Measurements from ENCODE around the gene PDE4D.
"Not testable (repeated sequence)": the region's sequence is repeated elsewhere in the genome, so short reads cannot be mapped to it uniquely, and the experiment has no call there.

PDE4D gene

GRCh38 chr5:59764361-59764760 lies 129.2 kb downstream of the PDE4D start:
- Mint-ChIP-seq H3K36me3 (peaks cover 0 to 4% of the 10 kb centered on the region in 2 donors), H3K27me3 (peaks cover 6 to 8% of the 10 kb centered on the region in 2 donors)

DNA sequence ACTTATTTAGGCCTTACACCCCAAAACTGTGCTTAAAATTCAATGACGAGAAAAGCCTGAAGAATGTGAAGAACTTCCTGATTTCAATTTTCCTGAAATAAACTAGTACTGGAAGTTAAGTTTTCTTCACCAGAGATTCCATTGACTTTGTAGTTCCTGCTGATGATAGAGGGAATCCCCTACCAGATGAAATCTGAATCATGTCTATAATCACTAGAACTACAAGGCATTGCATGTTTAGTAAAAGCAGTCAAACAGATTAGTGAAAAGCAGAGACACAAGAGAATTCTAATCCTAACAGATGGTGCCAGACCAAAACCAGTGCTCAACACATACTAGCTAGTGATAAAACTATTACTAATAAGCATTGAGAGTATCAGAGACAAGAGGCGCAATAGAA lies 130.0 kb downstream of the PDE4D start:
- no peak for DNase-seq
- H3K27ac Mint-ChIP-seq = no peak overlapping the region
- peaks cover 0 to 4% of the 10 kb centered on the region in 2 donors for H3K36me3 Mint-ChIP-seq

More at GRCh38 chr5:59764361-59764760, 129.2 kb downstream of the PDE4D start:
- H3K4me1 Mint-ChIP-seq = peaks cover 18 to 53% of the 10 kb centered on the region in 2 donors
- peak overlapping the region; percentile 81 for H3K27ac Mint-ChIP-seq
- ATAC-seq (replicated peaks) = peak; percentile 25 to 47
- H3K4me3 Mint-ChIP-seq = peak overlapping the region; percentile 25 to 56
- DNase-seq = no peak
- H3K9me3 Mint-ChIP-seq = no peaks in the 10 kb centered on the region

DNA sequence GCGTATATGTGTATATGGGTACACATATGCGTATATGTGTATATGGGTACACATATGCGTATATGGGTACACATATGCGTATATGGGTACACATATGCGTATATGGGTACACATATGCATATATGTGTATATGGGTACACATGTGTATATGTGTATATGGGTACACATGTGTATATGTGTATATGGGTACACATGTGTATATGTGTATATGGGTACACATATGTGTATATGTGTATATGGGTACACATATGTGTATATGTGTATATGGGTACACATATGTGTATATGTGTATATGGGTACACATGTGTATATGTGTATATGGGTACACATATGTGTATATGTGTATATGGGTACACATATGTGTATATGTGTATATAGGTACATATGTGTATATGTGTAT lies 131.3 kb downstream of the PDE4D start:
- not testable (repeated sequence) for H3K27me3 Mint-ChIP-seq; H3K9me3 Mint-ChIP-seq; DNase-seq; H3K27ac Mint-ChIP-seq; H3K36me3 Mint-ChIP-seq; ATAC-seq (replicated peaks); H3K4me3 Mint-ChIP-seq
- peaks cover 18 to 39% of the 10 kb centered on the region in 2 donors for H3K4me1 Mint-ChIP-seq

More for the DNA sequence above, 130.0 kb downstream of the PDE4D start:
- H3K27me3 Mint-ChIP-seq = peaks cover 6 to 8% of the 10 kb centered on the region in 2 donors
- H3K4me3 Mint-ChIP-seq = no peak overlapping the region
- ATAC-seq (replicated peaks) = no peak
- H3K9me3 Mint-ChIP-seq = no peaks in the 10 kb centered on the region
- H3K4me1 Mint-ChIP-seq = peaks cover 18 to 48% of the 10 kb centered on the region in 2 donors

GRCh38 chr5:59760785-59761348 lies 132.7 kb downstream of the PDE4D start:
- peak; percentile 67 to 71 for ATAC-seq (replicated peaks)
- no peaks in the 10 kb centered on the region for H3K9me3 Mint-ChIP-seq
- H3K4me1 Mint-ChIP-seq = peaks cover 17 to 25% of the 10 kb centered on the region in 2 donors
- H3K27me3 Mint-ChIP-seq = no peaks in the 10 kb centered on the region
- no peak overlapping the region for H3K27ac Mint-ChIP-seq
- H3K36me3 Mint-ChIP-seq = peaks cover 0 to 7% of the 10 kb centered on the region in 2 donors
- DNase-seq = no peak
- no peak overlapping the region for H3K4me3 Mint-ChIP-seq

DNA sequence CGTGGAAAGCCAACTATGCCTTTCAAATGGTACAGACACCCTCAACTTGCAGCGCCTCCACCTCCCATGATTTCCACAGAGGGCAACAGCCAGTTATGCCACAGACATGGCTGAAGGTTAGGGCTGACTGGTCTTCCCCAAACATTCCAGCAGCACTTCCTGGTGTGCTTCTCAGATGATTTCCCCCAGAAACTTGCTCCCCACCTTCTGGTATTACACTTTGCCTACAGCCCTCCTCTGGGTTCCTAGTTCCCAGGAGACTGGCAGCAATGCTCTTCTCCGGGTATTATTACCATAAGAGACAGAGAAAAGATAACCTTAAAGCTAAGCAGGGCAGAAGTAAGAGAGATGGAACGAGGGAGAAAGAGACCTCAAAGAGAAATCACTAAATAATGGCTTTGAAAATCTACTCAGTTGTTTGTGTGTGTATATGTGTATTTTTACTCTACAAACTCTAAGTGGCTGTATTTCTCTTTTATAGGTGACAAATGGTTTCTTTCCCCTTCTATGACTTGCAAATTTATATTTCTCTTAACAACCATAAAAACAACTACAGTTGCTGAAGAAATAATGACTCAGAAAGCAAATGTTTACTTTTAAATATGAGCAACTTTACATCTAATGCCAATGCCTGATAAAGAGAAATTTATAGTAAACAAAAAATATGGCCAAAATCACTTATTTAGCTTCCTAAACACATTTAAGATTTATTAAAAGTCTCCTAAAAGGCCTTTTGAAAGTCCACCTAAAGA lies 133.8 kb downstream of the PDE4D start:
- H3K27ac Mint-ChIP-seq = no peak overlapping the region
- H3K9me3 Mint-ChIP-seq = no peaks in the 10 kb centered on the region
- H3K4me1 Mint-ChIP-seq = peaks cover 14% of the 10 kb centered on the region in 2 donors
- ATAC-seq (replicated peaks) (no peak), DNase-seq (no peak)
- no peaks in the 10 kb centered on the region for H3K27me3 Mint-ChIP-seq
- peaks cover 0 to 7% of the 10 kb centered on the region in 2 donors for H3K36me3 Mint-ChIP-seq
- no peak overlapping the region for H3K4me3 Mint-ChIP-seq

GRCh38 chr5:59758566-59758965 lies 135.0 kb downstream of the PDE4D start:
- Mint-ChIP-seq H3K4me3 (no peak overlapping the region), H3K27me3 (no peaks in the 10 kb centered on the region), H3K4me1 (peaks cover 2 to 6% of the 10 kb centered on the region in 2 donors), H3K9me3 (no peaks in the 10 kb centered on the region), H3K27ac (no peak overlapping the region), H3K36me3 (peaks cover 0 to 7% of the 10 kb centered on the region in 2 donors)
- DNase-seq (no peak), ATAC-seq (replicated peaks) (no peak)

GRCh38 chr5:59757442-59757841 lies 136.1 kb downstream of the PDE4D start:
- no peak overlapping the region for H3K4me3 Mint-ChIP-seq

DNA sequence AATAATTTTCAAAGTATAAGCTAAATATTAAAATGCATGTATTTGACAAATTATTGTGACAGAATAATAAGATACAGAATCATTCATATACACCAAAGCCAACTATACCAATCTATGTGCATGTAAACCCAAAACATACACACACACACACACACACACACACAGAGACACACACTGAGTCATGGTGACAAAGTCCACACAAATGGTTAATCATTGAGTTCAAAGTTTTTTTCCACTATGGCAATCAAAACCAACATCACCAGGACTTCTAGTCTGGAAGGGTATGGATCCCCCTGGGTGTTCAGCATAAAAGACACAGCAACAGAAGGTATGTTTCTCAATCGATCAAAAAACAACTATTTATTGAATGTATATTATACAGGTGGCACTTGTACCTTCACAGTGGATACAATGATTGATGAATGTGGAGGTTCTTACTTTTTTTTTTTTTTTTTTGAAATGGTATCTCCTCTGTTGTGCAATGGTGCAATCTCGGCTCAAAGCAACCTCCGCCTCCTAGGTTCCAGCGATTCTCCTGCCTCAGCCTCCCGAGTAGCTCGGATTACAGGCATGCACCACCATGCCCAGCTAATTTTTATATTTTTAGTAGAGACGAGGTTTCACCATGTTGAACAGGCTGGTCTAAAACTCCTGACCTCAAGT lies 137.0 kb downstream of the PDE4D start:
- H3K27ac Mint-ChIP-seq = peak overlapping the region; percentile 66
- H3K36me3 Mint-ChIP-seq = peaks cover 0 to 7% of the 10 kb centered on the region in 2 donors
- H3K4me3 Mint-ChIP-seq = no peak overlapping the region
- H3K9me3 Mint-ChIP-seq = no peaks in the 10 kb centered on the region
- peaks cover 0 to 6% of the 10 kb centered on the region in 2 donors for H3K4me1 Mint-ChIP-seq
- ATAC-seq (replicated peaks) = no peak
- DNase-seq = no peak
- H3K27me3 Mint-ChIP-seq = no peaks in the 10 kb centered on the region

More at GRCh38 chr5:59757442-59757841, 136.1 kb downstream of the PDE4D start:
- DNase-seq (no peak), ATAC-seq (replicated peaks) (no peak)
- peaks cover 0 to 7% of the 10 kb centered on the region in 2 donors for H3K36me3 Mint-ChIP-seq
- H3K9me3 Mint-ChIP-seq = no peaks in the 10 kb centered on the region
- no peak overlapping the region for H3K27ac Mint-ChIP-seq
- no peaks in the 10 kb centered on the region for H3K27me3 Mint-ChIP-seq
- peaks cover 0 to 6% of the 10 kb centered on the region in 2 donors for H3K4me1 Mint-ChIP-seq

DNA sequence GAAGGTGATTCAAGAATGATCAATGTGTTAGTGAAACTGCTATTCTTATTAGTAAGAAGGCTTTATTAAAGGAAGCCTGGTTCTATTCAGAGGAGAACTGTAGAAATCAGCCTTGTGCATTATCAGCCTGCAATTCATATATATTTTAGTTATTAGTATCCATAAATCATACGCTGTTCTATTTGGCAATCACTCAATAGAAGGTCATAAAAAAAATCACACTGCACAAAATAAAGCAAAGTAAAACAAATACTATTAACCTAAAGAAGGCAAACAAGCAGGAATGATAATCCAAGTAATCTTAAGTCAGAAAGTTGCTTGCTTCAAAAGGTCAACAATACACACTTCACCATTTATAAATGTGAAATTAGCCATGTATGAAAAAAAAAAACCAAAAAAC lies 138.1 kb downstream of the PDE4D start:
- DNase-seq = no peak
- no peak overlapping the region for H3K4me3 Mint-ChIP-seq
- H3K27me3 Mint-ChIP-seq = no peaks in the 10 kb centered on the region
- peaks cover 0 to 7% of the 10 kb centered on the region in 2 donors for H3K36me3 Mint-ChIP-seq
- no peaks in the 10 kb centered on the region for H3K9me3 Mint-ChIP-seq
- H3K27ac Mint-ChIP-seq = no peak overlapping the region
- peaks cover 0 to 6% of the 10 kb centered on the region in 2 donors for H3K4me1 Mint-ChIP-seq
- no peak for ATAC-seq (replicated peaks)

- DNase-seq (no peak), ATAC-seq (replicated peaks) (no peak)
- Mint-ChIP-seq H3K36me3 (peaks cover 0 to 3% of the 10 kb centered on the region in 2 donors), H3K4me3 (no peak overlapping the region), H3K4me1 (peaks cover 0 to 3% of the 10 kb centered on the region in 2 donors), H3K27me3 (no peaks in the 10 kb centered on the region), H3K27ac (no peak overlapping the region), H3K9me3 (no peaks in the 10 kb centered on the region)
These were observed 139.9 kb downstream of the PDE4D start for GRCh38 chr5:59753599-59753998.

GRCh38 chr5:59749782-59750520 lies 143.6 kb downstream of the PDE4D start:
- Mint-ChIP-seq H3K4me1 (peaks cover 0 to 8% of the 10 kb centered on the region in 2 donors), H3K36me3 (peaks cover 0 to 5% of the 10 kb centered on the region in 2 donors), H3K27ac (no peak overlapping the region), H3K4me3 (no peak overlapping the region), H3K27me3 (no peaks in the 10 kb centered on the region), H3K9me3 (no peaks in the 10 kb centered on the region)
- no peak for DNase-seq
- no peak for ATAC-seq (replicated peaks)

DNA sequence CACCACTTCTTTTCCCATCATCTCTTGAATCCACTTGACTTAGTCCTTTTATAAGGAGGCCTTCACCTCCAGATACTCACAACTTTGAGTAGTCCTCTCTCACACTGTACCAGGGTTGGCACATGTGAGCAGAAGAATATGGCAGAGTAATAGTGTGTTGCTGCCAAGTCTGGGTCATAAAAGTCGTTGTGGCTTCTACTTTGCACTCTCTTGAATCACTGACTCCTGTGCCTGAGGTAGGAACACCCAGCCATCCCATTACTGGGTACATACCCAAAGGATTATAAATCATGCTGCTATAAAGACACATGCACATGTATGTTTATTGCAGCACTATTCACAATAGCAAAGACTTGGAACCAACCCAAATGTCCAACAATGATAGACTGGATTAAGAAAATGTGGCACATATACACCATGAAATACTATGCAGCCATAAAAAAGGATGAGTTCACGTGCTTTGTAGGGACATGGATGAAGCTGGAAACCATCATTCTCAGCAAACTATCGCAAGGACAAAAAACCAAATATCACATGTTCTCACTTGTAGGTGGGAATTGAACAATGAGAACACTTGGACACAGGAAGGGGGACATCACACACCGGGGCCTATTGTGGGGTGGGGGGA lies 145.4 kb downstream of the PDE4D start:
- H3K4me3 Mint-ChIP-seq; H3K9me3 Mint-ChIP-seq; H3K27me3 Mint-ChIP-seq; ATAC-seq (replicated peaks); H3K27ac Mint-ChIP-seq; H3K36me3 Mint-ChIP-seq; DNase-seq; H3K4me1 Mint-ChIP-seq: not testable (repeated sequence)

DNA sequence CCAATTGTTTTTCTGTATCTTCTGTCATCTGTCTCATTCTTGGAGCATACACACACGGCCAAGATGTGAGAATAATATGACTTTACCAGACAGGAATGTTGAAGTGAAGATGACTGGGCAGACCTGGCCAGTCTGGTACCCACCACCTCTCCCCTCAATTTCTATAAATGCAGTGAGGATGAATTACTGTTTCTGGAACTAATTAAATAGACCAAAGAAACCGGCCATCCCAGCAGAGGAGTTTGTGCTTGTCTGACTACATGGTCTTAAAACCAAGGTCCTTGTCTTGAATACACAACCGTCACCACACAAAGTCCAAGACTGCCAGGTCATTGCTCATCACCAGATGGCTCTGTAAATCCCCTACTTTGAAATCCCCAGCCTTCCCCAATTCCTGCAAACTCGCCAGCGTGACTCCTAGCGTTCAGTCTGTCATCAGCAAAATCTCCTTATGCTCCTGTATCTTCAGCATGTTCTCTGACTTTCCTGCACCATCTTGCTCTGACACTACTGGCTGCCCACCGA lies 147.2 kb downstream of the PDE4D start:
- no peaks in the 10 kb centered on the region for H3K27me3 Mint-ChIP-seq
- peaks cover 0 to 5% of the 10 kb centered on the region in 2 donors for H3K36me3 Mint-ChIP-seq
- no peak overlapping the region for H3K27ac Mint-ChIP-seq
- H3K4me1 Mint-ChIP-seq = peaks cover 0 to 8% of the 10 kb centered on the region in 2 donors
- H3K4me3 Mint-ChIP-seq = no peak overlapping the region
- ATAC-seq (replicated peaks) (no peak), DNase-seq (no peak)
- H3K9me3 Mint-ChIP-seq = no peaks in the 10 kb centered on the region

All from stimulated activated naive B cell treated with anti-CD40 and anti-IgM and Interleukin-4, amounts not matched to agents 10 μg/mL and 1 μg/mL and 100 μg/mL, for 72 hours (primary cell).